Measurements from ENCODE around the gene TNKS2.

- TF ChIP-seq, protein P1, sequence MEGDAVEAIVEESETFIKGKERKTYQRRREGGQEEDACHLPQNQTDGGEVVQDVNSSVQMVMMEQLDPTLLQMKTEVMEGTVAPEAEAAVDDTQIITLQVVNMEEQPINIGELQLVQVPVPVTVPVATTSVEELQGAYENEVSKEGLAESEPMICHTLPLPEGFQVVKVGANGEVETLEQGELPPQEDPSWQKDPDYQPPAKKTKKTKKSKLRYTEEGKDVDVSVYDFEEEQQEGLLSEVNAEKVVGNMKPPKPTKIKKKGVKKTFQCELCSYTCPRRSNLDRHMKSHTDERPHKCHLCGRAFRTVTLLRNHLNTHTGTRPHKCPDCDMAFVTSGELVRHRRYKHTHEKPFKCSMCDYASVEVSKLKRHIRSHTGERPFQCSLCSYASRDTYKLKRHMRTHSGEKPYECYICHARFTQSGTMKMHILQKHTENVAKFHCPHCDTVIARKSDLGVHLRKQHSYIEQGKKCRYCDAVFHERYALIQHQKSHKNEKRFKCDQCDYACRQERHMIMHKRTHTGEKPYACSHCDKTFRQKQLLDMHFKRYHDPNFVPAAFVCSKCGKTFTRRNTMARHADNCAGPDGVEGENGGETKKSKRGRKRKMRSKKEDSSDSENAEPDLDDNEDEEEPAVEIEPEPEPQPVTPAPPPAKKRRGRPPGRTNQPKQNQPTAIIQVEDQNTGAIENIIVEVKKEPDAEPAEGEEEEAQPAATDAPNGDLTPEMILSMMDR (IDR thresholded peaks at IDR 0.05; ENCODE audit: insufficient read depth, low read depth, low read length), result no peak
- no peak for TF ChIP-seq EZH2 (IDR thresholded peaks at IDR 0.05; ENCODE audit: insufficient read depth, low read length)
Observed at GRCh38 chr10:91865562-91866081, 67.4 kb downstream of the TNKS2 start.
